ENCODE measurements around the gene COL23A1.

GRCh38 chr5:178377583-178378270, 212.5 kb downstream of the COL23A1 start:
- TF ChIP-seq, protein P1, sequence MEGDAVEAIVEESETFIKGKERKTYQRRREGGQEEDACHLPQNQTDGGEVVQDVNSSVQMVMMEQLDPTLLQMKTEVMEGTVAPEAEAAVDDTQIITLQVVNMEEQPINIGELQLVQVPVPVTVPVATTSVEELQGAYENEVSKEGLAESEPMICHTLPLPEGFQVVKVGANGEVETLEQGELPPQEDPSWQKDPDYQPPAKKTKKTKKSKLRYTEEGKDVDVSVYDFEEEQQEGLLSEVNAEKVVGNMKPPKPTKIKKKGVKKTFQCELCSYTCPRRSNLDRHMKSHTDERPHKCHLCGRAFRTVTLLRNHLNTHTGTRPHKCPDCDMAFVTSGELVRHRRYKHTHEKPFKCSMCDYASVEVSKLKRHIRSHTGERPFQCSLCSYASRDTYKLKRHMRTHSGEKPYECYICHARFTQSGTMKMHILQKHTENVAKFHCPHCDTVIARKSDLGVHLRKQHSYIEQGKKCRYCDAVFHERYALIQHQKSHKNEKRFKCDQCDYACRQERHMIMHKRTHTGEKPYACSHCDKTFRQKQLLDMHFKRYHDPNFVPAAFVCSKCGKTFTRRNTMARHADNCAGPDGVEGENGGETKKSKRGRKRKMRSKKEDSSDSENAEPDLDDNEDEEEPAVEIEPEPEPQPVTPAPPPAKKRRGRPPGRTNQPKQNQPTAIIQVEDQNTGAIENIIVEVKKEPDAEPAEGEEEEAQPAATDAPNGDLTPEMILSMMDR (IDR thresholded peaks at IDR 0.05) = no peak
- TF ChIP-seq POLR2AphosphoS5 (IDR thresholded peaks at IDR 0.05) (no peak), POLR2A (IDR thresholded peaks at IDR 0.05) (no peak)

All from gastroesophageal sphincter (tissue), 3 donors.